ENCODE measurements around the gene WIPF2.

WIPF2 gene

DNA sequence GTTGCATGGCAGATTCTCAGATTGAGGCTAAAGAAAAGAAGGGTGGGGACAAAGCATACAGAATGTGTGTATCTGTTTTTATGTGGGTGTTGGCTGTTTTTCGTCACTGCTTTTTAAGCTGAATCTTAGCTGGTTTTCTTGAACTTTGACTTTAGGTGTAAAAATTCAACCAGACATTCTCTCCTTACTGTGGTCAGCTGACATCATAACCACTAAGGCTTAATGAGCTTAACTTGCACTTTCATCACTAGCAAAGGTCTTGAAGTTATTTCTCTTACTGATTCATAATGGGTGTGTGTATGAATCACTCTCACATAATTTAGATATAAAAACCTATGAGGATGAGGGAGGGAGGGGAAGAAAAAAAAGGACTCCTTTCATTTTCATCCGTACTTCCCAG is 64.6 kb downstream of the WIPF2 start:
- Histone ChIP-seq H3K27me3 (replicated peaks in 2 of 5; ENCODE audit: control insufficient read depth in 4 of 5, insufficient read depth in 5 of 5, low read length in 4 of 5) (no peaks in the 10 kb centered on the region), H3K4me1 (ENCODE audit: control extremely low read depth in 1 of 4, control insufficient read depth in 4 of 4, insufficient read depth in 4 of 4, low read length in 3 of 4) (peaks cover 0 to 9% (median 4%) of the 10 kb centered on the region in 4 experiments), H3K27ac (ENCODE audit: insufficient read depth in 1 of 2, low read depth in 1 of 2, low read length in 2 of 2, poor library complexity in 1 of 2, severe bottlenecking in 2 of 2) (no peak overlapping the region), H3K4me3 (ENCODE audit: control insufficient read depth in 1 of 7, extremely low read depth in 1 of 7, insufficient read depth in 4 of 7, low read depth in 2 of 7, low read length in 6 of 7) (no peak overlapping the region), H3K36me3 (ENCODE audit: control insufficient read depth in 4 of 4, insufficient read depth in 4 of 4, low read length in 3 of 4) (peaks cover 12 to 29% (median 22%) of the 10 kb centered on the region in 4 experiments), H3K9me3 (ENCODE audit: control extremely low read depth in 1 of 5, control insufficient read depth in 4 of 5, insufficient read depth in 2 of 5, low read depth in 1 of 5, low read length in 4 of 5) (no peaks in the 10 kb centered on the region)
- no CpG with 5 or more reads among the region's 2 CpGs for WGBS (ENCODE audit: insufficient coverage)
- no peak for DNase-seq
- POLR2A ChIA-PET: interaction anchor here (0.5 to 0.7 kb wide), 2 partner anchors 73 to 198 kb away, joined by 3 read pairs; no protein-coding TSS in a partner anchor
- CTCF ChIA-PET: interaction anchor here (0.6 to 1.0 kb wide), 5 partner anchors 10 to 174 kb away, joined by 3 to 4 read pairs (median 3); no protein-coding TSS in a partner anchor

DNA sequence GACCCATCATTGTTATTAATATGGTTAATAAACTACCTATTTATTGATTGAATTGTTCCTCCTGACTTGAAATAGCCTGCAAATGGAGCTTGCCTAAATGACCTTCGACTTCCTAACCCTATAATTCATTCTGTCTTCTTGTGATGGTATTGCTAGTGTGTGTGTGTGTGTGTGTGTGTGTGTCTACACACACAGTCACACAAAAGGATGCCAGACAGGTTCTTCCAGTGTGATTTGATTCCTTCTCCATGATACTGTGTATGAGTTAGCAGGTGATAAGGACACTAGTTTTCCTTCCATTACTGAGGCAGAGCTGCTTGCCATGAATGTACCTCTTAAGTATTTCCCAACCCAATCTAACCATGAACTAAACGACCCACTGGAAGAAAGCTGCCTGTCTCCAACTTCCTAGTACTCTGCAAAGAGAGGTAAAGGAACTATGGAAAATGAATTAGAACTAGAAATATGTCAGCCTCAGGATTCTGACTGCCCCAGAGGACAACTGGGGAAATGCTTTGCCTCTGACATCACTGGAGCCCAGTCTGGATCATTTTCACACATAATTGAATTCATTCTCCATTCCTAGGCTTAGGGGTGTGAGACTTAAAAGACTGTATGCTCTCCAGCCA is 65.1 kb downstream of the WIPF2 start:
- H3K36me3 ChIP-seq (ENCODE audit: control insufficient read depth in 4 of 4, insufficient read depth in 4 of 4, low read length in 3 of 4): peaks cover 11 to 24% (median 18%) of the 10 kb centered on the region in 4 experiments
- CTCF ChIA-PET: interaction anchor here (0.8 to 2.2 kb wide), 4 partner anchors 14 to 92 kb away, joined by 3 to 7 read pairs (median 4); no protein-coding TSS in a partner anchor
- H3K4me3 ChIP-seq (ENCODE audit: control insufficient read depth in 1 of 7, extremely low read depth in 1 of 7, insufficient read depth in 4 of 7, low read depth in 2 of 7, low read length in 6 of 7): no peak overlapping the region
- WGBS (ENCODE audit: insufficient coverage): no CpG with 5 or more reads among the region's 2 CpGs
- H3K9me3 ChIP-seq (ENCODE audit: control extremely low read depth in 1 of 5, control insufficient read depth in 4 of 5, insufficient read depth in 2 of 5, low read depth in 1 of 5, low read length in 4 of 5): no peaks in the 10 kb centered on the region
- peaks cover 0 to 13% (median 8%) of the 10 kb centered on the region in 4 experiments for H3K4me1 ChIP-seq (ENCODE audit: control extremely low read depth in 1 of 4, control insufficient read depth in 4 of 4, insufficient read depth in 4 of 4, low read length in 3 of 4)
- no peaks in the 10 kb centered on the region for H3K27me3 ChIP-seq (replicated peaks in 2 of 5; ENCODE audit: control insufficient read depth in 4 of 5, insufficient read depth in 5 of 5, low read length in 4 of 5)
- H3K27ac ChIP-seq (ENCODE audit: insufficient read depth in 1 of 2, low read depth in 1 of 2, low read length in 2 of 2, poor library complexity in 1 of 2, severe bottlenecking in 2 of 2): no peak overlapping the region
- POLR2A ChIA-PET: interaction anchor here (0.6 kb wide), 1 partner anchor 93 kb away, joined by 5 read pairs; no protein-coding TSS in a partner anchor
- DNase-seq: no peak

DNA sequence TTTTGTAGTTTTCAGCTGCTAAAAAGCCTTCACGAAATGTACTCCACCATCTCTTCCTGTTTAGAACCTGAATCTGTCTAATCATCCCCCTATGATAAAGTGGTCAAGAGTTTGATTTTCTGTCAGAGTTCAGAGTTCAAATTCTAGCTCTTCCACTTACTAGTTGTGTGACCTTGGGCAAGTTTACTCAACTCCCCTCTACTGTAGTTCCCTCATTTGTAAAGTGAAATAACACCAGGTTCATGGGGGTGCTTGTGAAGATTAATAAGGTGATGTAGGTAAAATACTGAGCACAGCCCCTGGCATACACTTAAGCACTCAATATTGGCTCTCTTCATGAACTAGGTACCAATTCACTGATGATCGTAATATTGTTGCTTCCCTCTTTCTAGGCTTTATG is 67.4 kb downstream of the WIPF2 start:
- H3K27ac ChIP-seq (ENCODE audit: insufficient read depth in 1 of 2, low read depth in 1 of 2, low read length in 2 of 2, poor library complexity in 1 of 2, severe bottlenecking in 2 of 2): no peak overlapping the region
- peaks cover 6 to 26% (median 9%) of the 10 kb centered on the region in 4 experiments for H3K36me3 ChIP-seq (ENCODE audit: control insufficient read depth in 4 of 4, insufficient read depth in 4 of 4, low read length in 3 of 4)
- DNase-seq: no peak
- POLR2A ChIA-PET: interaction anchor here (1.0 kb wide), 1 partner anchor 36 kb away, joined by 3 read pairs; no protein-coding TSS in a partner anchor
- H3K4me1 ChIP-seq (ENCODE audit: control extremely low read depth in 1 of 4, control insufficient read depth in 4 of 4, insufficient read depth in 4 of 4, low read length in 3 of 4): peaks cover 0 to 16% (median 11%) of the 10 kb centered on the region in 4 experiments
- H3K27me3 ChIP-seq (replicated peaks in 2 of 5; ENCODE audit: control insufficient read depth in 4 of 5, insufficient read depth in 5 of 5, low read length in 4 of 5): no peaks in the 10 kb centered on the region
- H3K4me3 ChIP-seq (ENCODE audit: control insufficient read depth in 1 of 7, extremely low read depth in 1 of 7, insufficient read depth in 4 of 7, low read depth in 2 of 7, low read length in 6 of 7): no peak overlapping the region
- 83% methylated on average over 1 of the region's 2 CpGs for WGBS (ENCODE audit: insufficient coverage)
- H3K9me3 ChIP-seq (ENCODE audit: control extremely low read depth in 1 of 5, control insufficient read depth in 4 of 5, insufficient read depth in 2 of 5, low read depth in 1 of 5, low read length in 4 of 5): no peaks in the 10 kb centered on the region
- CTCF ChIA-PET: interaction anchor here (1.4 to 2.2 kb wide), 2 partner anchors 86 to 94 kb away, joined by 4 to 7 read pairs; no protein-coding TSS in a partner anchor

DNA sequence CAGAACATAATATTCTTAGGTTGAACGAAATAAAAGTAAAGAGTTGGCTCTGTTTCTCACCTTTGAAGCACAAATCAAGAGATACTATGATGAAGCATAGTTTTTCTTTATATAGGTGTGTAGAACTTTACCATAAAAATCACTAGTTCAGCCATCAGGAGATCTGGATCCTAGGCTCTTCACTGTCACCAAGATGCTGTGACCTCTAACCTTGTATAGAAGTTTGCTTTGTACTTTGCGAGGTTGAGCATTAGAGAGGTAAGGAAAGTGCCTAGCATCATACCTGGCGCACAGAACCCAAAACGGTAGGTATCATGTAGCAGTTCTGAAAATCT is 68.0 kb downstream of the WIPF2 start:
- peaks cover 6 to 28% (median 7%) of the 10 kb centered on the region in 4 experiments for H3K36me3 ChIP-seq (ENCODE audit: control insufficient read depth in 4 of 4, insufficient read depth in 4 of 4, low read length in 3 of 4)
- POLR2A ChIA-PET: interaction anchor here (1.2 kb wide), 1 partner anchor 36 kb away, joined by 3 read pairs; no protein-coding TSS in a partner anchor
- no peaks in the 10 kb centered on the region for H3K27me3 ChIP-seq (replicated peaks in 2 of 5; ENCODE audit: control insufficient read depth in 4 of 5, insufficient read depth in 5 of 5, low read length in 4 of 5)
- H3K4me1 ChIP-seq (ENCODE audit: control extremely low read depth in 1 of 4, control insufficient read depth in 4 of 4, insufficient read depth in 4 of 4, low read length in 3 of 4): peaks cover 0 to 16% (median 11%) of the 10 kb centered on the region in 4 experiments
- H3K27ac ChIP-seq (ENCODE audit: insufficient read depth in 1 of 2, low read depth in 1 of 2, low read length in 2 of 2, poor library complexity in 1 of 2, severe bottlenecking in 2 of 2): no peak overlapping the region
- 37% methylated on average over 3 of the region's 4 CpGs for WGBS (ENCODE audit: insufficient coverage)
- H3K9me3 ChIP-seq (ENCODE audit: control extremely low read depth in 1 of 5, control insufficient read depth in 4 of 5, insufficient read depth in 2 of 5, low read depth in 1 of 5, low read length in 4 of 5): no peaks in the 10 kb centered on the region
- CTCF ChIA-PET: no interaction called here
- no peak for DNase-seq
- no peak overlapping the region for H3K4me3 ChIP-seq (ENCODE audit: control insufficient read depth in 1 of 7, extremely low read depth in 1 of 7, insufficient read depth in 4 of 7, low read depth in 2 of 7, low read length in 6 of 7)

DNA sequence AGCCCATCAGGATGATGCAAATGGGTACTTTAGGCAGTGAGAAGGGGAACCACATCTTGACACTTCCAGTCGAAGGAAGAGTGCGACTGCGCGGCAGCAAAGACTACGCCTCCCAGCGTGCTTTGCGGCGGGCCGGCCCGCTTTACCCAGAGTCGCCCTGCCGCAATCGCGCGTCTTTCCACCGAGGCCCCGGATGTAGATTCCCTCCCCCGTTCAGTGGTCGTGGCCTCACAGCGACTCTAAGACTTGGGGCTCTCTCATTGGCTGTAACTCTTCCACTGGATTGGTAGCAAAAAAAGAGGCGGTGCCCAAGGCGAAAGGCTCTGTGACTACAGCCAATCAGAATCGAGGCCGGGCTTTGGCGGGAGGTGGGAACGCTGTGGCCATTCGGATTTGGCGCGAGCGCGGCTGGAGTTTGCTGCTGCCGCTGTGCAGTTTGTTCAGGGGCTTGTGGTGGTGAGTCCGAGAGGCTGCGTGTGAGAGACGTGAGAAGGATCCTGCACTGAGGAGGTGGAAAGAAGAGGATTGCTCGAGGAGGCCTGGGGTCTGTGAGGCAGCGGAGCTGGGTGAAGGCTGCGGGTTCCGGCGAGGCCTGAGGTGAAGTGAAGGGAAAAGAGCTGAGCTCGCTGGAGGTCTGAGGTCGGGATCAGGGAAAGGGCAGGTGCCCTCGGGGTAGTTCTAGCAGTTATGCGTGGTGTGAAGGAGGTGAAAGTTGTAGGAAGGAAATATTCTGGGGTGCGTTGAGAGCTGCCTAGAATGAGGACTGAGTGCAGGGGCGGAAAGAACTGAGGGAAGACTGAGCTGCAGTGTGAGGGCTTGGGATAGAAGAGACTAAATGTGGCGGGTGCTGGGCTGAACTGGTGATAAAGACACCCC is 68.6 kb downstream of the WIPF2 start, which contains the start of gene CDC6:
TSS of gene CDC6 (plus strand) at position 386 of the 876 bp plus-strand sequence. CDS start 1,542 bp downstream, outside the sequence.
- Histone ChIP-seq H3K4me3 (ENCODE audit: control insufficient read depth in 1 of 7, extremely low read depth in 1 of 7, insufficient read depth in 4 of 7, low read depth in 2 of 7, low read length in 6 of 7) (peak within 1 kb of the TSS; percentile 80 to 97 (median 88)), H3K9me3 (ENCODE audit: control extremely low read depth in 1 of 5, control insufficient read depth in 4 of 5, insufficient read depth in 2 of 5, low read depth in 1 of 5, low read length in 4 of 5) (no peaks in the 10 kb centered on the region), H3K27me3 (replicated peaks in 2 of 5; ENCODE audit: control insufficient read depth in 4 of 5, insufficient read depth in 5 of 5, low read length in 4 of 5) (no peaks in the 10 kb centered on the region), H3K36me3 (ENCODE audit: control insufficient read depth in 4 of 4, insufficient read depth in 4 of 4, low read length in 3 of 4) (peaks cover 3 to 29% (median 5%) of the 10 kb centered on the region in 4 experiments), H3K27ac (ENCODE audit: insufficient read depth in 1 of 2, low read depth in 1 of 2, low read length in 2 of 2, poor library complexity in 1 of 2, severe bottlenecking in 2 of 2) (peak within 1 kb of the TSS in 1 of 2 experiments; percentile 67), H3K4me1 (ENCODE audit: control extremely low read depth in 1 of 4, control insufficient read depth in 4 of 4, insufficient read depth in 4 of 4, low read length in 3 of 4) (peaks cover 0 to 16% (median 11%) of the 10 kb centered on the region in 4 experiments)
- WGBS (ENCODE audit: insufficient coverage): 0% methylated on average over 46 of the region's 47 CpGs
- ChIA-PET CTCF (interaction anchor here (0.6 to 50.4 kb wide), 7 partner anchors 12 to 1097 kb away, joined by 3 to 1388 read pairs (median 3); partner anchors contain the start of genes GJD3 and WIPF2), POLR2A (interaction anchor here (1.2 kb wide), 1 partner anchor 35 kb away, joined by 3 read pairs; no protein-coding TSS in a partner anchor)
- peak; percentile 98 to 100 (median 99) for DNase-seq

DNA sequence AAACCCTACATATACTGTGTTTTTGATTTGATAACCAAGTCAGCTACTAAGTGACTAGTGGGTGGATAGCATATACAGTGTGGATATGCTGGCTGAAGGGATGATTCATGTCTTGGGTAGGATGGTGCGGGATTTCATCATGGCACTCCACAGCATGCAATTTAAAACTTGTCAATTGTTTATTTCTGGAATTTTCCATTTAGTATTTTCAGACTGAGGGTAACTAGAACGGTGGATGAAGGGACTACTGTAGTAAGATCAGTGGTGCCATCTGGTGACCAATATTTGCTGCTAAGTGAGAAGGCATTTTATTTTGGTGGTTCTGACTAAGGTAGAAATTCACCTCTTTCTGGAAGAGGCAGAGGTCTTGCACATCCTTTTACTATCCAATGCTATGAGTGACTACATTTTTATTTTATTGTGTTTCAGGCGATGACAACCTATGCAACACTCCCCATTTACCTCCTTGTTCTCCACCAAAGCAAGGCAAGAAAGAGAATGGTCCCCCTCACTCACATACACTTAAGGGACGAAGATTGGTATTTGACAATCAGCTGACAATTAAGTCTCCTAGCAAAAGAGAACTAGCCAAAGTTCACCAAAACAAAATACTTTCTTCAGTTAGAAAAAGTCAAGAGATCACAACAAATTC is 71.7 kb downstream of the WIPF2 start:
- Histone ChIP-seq H3K27me3 (replicated peaks in 2 of 5; ENCODE audit: control insufficient read depth in 4 of 5, insufficient read depth in 5 of 5, low read length in 4 of 5) (no peaks in the 10 kb centered on the region), H3K9me3 (ENCODE audit: control extremely low read depth in 1 of 5, control insufficient read depth in 4 of 5, insufficient read depth in 2 of 5, low read depth in 1 of 5, low read length in 4 of 5) (no peaks in the 10 kb centered on the region), H3K4me3 (ENCODE audit: control insufficient read depth in 1 of 7, extremely low read depth in 1 of 7, insufficient read depth in 4 of 7, low read depth in 2 of 7, low read length in 6 of 7) (no peak overlapping the region), H3K27ac (ENCODE audit: insufficient read depth in 1 of 2, low read depth in 1 of 2, low read length in 2 of 2, poor library complexity in 1 of 2, severe bottlenecking in 2 of 2) (no peak overlapping the region), H3K36me3 (ENCODE audit: control insufficient read depth in 4 of 4, insufficient read depth in 4 of 4, low read length in 3 of 4) (peaks cover 4 to 55% (median 20%) of the 10 kb centered on the region in 4 experiments), H3K4me1 (ENCODE audit: control extremely low read depth in 1 of 4, control insufficient read depth in 4 of 4, insufficient read depth in 4 of 4, low read length in 3 of 4) (peaks cover 0 to 16% (median 11%) of the 10 kb centered on the region in 4 experiments)
- ChIA-PET POLR2A (interaction anchor here (1.2 kb wide), 1 partner anchor 72 kb away, joined by 4 read pairs; the partner anchor contains the start of gene WIPF2), CTCF (interaction anchor here (1.2 to 50.4 kb wide), 10 partner anchors 12 to 277 kb away, joined by 3 to 1388 read pairs (median 14); partner anchors contain the start of genes CSF3, GJD3 and WIPF2)
- DNase-seq: peak; percentile 78 to 89 (median 87)
- 100% methylated on average over 1 of the region's 4 CpGs for WGBS (ENCODE audit: insufficient coverage)

Data from common myeloid progenitor, CD34-positive (primary cell).